MCF 10A (cell line): Measurements from ENCODE around the gene CHADL. TPM values are rescaled to one million over a fixed set of nuclear protein-coding genes. Genes with fewer than 3 reads are reported as not detected.

ENCODE experiments used
- BruUV-seq: library from RNA; stranded (reverse); fragments of 400-500 nt; replicated peaks from 2 replicates; lab custom pipeline; 2021; lab: Mats Ljungman, UMichigan
- CTCF ChIA-PET: fragments of 300-600 bp; sonication (Branson Sonifier 250); formaldehyde crosslinking; extraction: SDS; loops from one replicate; lab custom pipeline; 2021; ENCODE audit warnings: antibody characterized with exemption, inconsistent platforms; lab: Yijun Ruan, JAX
- POLR2A ChIA-PET: fragments of 300-600, 350-650 bp; sonication (Branson Sonifier 250); formaldehyde crosslinking; extraction: SDS; loops from one replicate; lab custom pipeline; 2020; ENCODE audit warnings: antibody characterized with exemption, inconsistent platforms; lab: Yijun Ruan, JAX
- DNase-seq: peaks from one replicate; pipeline ENCODE4 v3.0.0-alpha.2; 2018; ENCODE audit not compliant: unreplicated experiment
- H3K27ac Mint-ChIP-seq: one replicate; pipeline ENCODE4 v1.8.0; 2022; ENCODE audit warnings: mild to moderate bottlenecking, low read depth, mixed read lengths; ENCODE audit not compliant: unreplicated experiment
- H3K27me3 Mint-ChIP-seq: one replicate; pipeline ENCODE4 v1.8.0; 2022; ENCODE audit warnings: mixed read lengths; ENCODE audit not compliant: insufficient read depth, unreplicated experiment
- H3K36me3 Mint-ChIP-seq: one replicate; pipeline ENCODE4 v1.8.0; 2022; ENCODE audit warnings: mild to moderate bottlenecking, moderate library complexity, mixed read lengths; ENCODE audit not compliant: insufficient read depth, unreplicated experiment
- H3K4me1 Mint-ChIP-seq: one replicate; pipeline ENCODE4 v1.8.0; 2022; ENCODE audit warnings: mixed read lengths; ENCODE audit not compliant: insufficient read depth, unreplicated experiment
- H3K4me3 Mint-ChIP-seq: one replicate; pipeline ENCODE4 v1.8.0; 2022; ENCODE audit warnings: mild to moderate bottlenecking, moderate library complexity, mixed read lengths; ENCODE audit not compliant: unreplicated experiment
- H3K9me3 Mint-ChIP-seq: one replicate; pipeline ENCODE4 v1.8.0; 2022; ENCODE audit warnings: mixed read lengths; ENCODE audit not compliant: unreplicated experiment
- intact Hi-C: fragments of 100-400 bp; cut with micrococcal nuclease; formaldehyde crosslinking; loops from 2 replicates; pipeline ENCODE4 v1.14.1; 2022
- total RNA-seq: library from RNA; stranded (reverse); gene quantifications from 2 replicates; pipeline ENCODE4 v1.2.3, GENCODE V29; 2022
- TF ChIP-seq, protein P1 (sequence below): fragments of 200-600 bp; IDR thresholded peaks from one replicate; pipeline ENCODE4 v1.8.0; 2022; ENCODE audit warnings: antibody characterized with exemption, mild to moderate bottlenecking; ENCODE audit not compliant: unreplicated experiment

CHADL gene
- total RNA-seq, 1 experiment from 2014 or later: 0.51 TPM

DNA sequence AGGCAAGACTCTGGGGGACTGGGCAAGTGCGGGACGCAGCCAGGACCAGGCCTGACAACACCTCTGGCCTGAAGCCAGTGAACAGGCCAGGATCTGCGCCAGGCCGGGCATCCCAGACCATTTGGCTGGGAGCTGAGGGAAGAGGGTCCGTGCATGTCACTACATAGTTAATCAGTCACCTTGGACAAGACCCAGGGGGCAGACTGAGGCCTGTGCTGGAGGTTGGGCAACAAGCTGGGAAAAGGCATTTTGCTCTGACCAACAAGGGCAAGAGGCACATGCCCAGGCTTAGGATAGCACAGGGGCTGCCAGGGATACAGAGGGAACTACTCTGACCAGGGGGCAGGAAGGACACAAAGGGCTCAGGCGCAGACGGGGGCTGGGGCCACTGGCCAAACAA lies 7.0 kb upstream of the CHADL start:
- intact Hi-C loops: no loop called here
- H3K36me3 Mint-ChIP-seq: peaks cover 57% of the 10 kb centered on the region
- no peak overlapping the region for H3K27ac Mint-ChIP-seq
- no peak for DNase-seq
- H3K4me3 Mint-ChIP-seq: no peak overlapping the region
- ChIA-PET POLR2A (interaction anchor here (0.9 kb wide), 1 partner anchor 9 kb away, joined by 3 read pairs; no protein-coding TSS in a partner anchor), CTCF (interaction anchor here (0.7 to 0.9 kb wide), 2 partner anchors 10 to 111 kb away, joined by 3 to 4 read pairs; no protein-coding TSS in a partner anchor)
- TF ChIP-seq, protein P1, sequence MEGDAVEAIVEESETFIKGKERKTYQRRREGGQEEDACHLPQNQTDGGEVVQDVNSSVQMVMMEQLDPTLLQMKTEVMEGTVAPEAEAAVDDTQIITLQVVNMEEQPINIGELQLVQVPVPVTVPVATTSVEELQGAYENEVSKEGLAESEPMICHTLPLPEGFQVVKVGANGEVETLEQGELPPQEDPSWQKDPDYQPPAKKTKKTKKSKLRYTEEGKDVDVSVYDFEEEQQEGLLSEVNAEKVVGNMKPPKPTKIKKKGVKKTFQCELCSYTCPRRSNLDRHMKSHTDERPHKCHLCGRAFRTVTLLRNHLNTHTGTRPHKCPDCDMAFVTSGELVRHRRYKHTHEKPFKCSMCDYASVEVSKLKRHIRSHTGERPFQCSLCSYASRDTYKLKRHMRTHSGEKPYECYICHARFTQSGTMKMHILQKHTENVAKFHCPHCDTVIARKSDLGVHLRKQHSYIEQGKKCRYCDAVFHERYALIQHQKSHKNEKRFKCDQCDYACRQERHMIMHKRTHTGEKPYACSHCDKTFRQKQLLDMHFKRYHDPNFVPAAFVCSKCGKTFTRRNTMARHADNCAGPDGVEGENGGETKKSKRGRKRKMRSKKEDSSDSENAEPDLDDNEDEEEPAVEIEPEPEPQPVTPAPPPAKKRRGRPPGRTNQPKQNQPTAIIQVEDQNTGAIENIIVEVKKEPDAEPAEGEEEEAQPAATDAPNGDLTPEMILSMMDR: no peak
- no peaks in the 10 kb centered on the region for H3K4me1 Mint-ChIP-seq
- no TSS peak for BruUV-seq
- no peaks in the 10 kb centered on the region for H3K27me3 Mint-ChIP-seq
- no peaks in the 10 kb centered on the region for H3K9me3 Mint-ChIP-seq

DNA sequence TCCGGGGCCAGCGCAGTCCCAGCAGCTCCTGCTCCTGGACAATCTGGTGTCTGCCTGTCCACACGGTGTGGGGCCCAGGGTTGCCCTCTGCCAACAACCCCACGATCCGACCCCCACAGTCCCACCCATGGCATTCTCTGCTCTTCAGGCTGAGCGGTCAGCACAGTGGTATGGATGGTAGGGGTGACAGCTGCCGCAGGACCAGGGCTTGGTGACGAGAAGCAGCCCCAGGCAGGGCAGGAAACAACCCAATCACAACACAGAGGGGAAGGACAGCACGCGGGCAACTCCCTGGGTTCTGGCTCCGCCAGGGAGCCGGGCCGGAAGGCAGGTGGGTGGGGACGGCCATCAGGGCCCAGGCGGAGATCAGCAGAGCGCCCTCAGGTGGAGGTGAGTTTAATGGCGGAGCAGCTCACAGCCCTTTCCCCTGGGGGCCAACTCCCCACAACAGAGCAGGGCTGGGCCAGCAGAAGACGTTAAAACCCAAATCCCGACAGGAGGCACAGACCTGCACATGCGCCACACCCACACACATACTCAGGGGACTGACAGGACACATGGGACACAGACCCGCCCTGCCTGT lies 5.3 kb upstream of the CHADL start:
- H3K27me3 Mint-ChIP-seq: no peaks in the 10 kb centered on the region
- no peaks in the 10 kb centered on the region for H3K4me1 Mint-ChIP-seq
- TSS peak; percentile 40 for BruUV-seq
- H3K36me3 Mint-ChIP-seq: peaks cover 40% of the 10 kb centered on the region
- ChIA-PET CTCF (interaction anchor here (0.9 kb wide), 1 partner anchor 9 kb away, joined by 4 read pairs; no protein-coding TSS in a partner anchor), POLR2A (no interaction called here)
- no peaks in the 10 kb centered on the region for H3K9me3 Mint-ChIP-seq
- intact Hi-C loops: no loop called here
- H3K27ac Mint-ChIP-seq: no peak overlapping the region
- TF ChIP-seq, protein P1: no peak
- DNase-seq: no peak
- no peak overlapping the region for H3K4me3 Mint-ChIP-seq

DNA sequence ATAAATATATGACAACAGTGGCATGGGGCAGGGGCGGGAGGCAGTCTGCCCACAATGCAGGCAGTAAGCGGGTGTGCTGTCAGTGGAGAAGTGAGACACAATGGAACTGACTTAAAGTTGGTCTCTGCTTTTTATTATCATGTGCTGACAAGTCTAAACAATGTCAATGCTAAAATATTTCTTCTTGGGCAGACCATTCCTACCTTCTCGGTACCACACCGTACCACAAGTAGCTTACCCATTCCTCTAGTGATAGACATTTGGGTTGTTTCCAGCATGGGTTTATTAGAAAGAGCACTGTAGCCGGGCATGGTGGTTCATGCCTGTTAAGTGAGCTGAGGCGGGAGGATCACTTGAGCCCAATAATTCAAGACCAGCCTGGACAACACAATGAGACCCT lies 2.6 kb upstream of the CHADL start:
- Mint-ChIP-seq H3K9me3 (no peaks in the 10 kb centered on the region), H3K36me3 (peaks cover 20% of the 10 kb centered on the region), H3K4me3 (no peak overlapping the region), H3K27me3 (no peaks in the 10 kb centered on the region), H3K4me1 (no peaks in the 10 kb centered on the region), H3K27ac (no peak overlapping the region)
- BruUV-seq: TSS peak; percentile 13
- POLR2A ChIA-PET: interaction anchor here (1.1 to 1.3 kb wide), 4 partner anchors 11 to 43 kb away, joined by 3 to 4 read pairs (median 3); partner anchors contain the start of gene RANGAP1
- no peak for DNase-seq
- TF ChIP-seq, protein P1: no peak
- intact Hi-C loops: no loop called here
- CTCF ChIA-PET: interaction anchor here (1.7 kb wide), 1 partner anchor 13 kb away, joined by 6 read pairs; no protein-coding TSS in a partner anchor

DNA sequence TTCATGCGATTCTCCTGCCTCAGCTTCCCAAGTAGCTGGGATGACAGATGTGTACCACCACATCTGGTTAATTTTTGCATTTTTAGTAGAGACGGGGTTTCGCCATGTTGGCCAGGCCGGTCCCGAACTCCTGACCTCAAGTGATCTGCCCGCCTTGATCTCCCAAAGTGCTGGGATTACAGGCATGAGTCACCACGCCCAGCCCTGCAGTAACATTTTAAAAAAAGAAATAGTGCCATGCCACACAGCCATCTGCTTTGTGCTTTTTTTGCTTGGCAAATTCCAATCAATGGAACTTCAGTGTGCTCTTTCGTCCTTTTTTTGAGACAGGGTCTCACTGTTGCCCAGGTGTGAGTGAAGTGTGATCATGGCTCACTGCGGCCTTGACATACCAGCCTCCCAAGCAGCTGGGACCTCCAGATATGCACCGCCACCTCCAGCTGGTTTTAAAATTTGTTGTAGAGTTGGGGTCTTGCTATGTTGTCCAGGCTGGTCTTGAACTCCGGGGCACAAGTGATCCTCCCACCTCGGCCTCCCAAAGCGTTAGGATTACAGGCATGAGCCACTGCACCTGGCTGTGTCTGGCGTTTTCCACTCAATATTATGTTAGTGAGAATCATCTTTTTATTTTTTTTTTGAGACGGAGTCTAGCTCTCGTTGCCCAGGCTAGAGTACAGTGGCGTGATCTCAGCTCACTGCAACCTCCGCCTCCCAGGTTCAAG lies 1.8 kb upstream of the CHADL start:
- intact Hi-C loops: no loop called here
- ChIA-PET CTCF (interaction anchor here (0.7 to 1.7 kb wide), 3 partner anchors 14 to 162 kb away, joined by 3 to 6 read pairs (median 3); no protein-coding TSS in a partner anchor), POLR2A (interaction anchor here (1.0 to 1.3 kb wide), 3 partner anchors 10 to 44 kb away, joined by 3 read pairs; no protein-coding TSS in a partner anchor)
- BruUV-seq: no TSS peak
- Mint-ChIP-seq H3K27ac (no peak overlapping the region), H3K4me3 (no peak overlapping the region), H3K27me3 (no peaks in the 10 kb centered on the region), H3K9me3 (no peaks in the 10 kb centered on the region), H3K36me3 (peaks cover 14% of the 10 kb centered on the region), H3K4me1 (no peaks in the 10 kb centered on the region)
- DNase-seq: no peak
- TF ChIP-seq, protein P1: no peak
